ENCODE measurements around the gene GNAI3.
A peak's percentile ranks its signal among the peaks of the same experiment; 100 is the strongest.

The GNAI3 gene

DNA sequence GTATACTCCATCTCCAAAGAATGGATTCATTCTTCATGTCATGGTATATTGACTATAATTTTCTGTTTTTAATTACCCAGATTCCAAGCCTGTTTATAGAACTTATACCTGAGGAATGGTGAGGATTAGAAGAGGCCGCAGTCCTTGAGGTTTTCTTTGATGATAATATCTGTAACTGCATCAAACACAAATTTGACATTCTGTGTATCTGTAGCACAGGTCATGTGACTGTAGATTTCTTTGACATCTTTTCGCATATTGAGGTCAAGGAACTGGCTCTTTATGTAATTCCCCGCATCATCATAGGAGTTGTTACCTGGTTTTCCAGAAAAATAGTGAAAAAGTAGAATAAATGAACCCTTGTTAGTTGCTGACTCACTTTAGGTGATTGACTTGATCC is 54.8 kb downstream of the GNAI3 start:
- DNase-seq: no peak

DNA sequence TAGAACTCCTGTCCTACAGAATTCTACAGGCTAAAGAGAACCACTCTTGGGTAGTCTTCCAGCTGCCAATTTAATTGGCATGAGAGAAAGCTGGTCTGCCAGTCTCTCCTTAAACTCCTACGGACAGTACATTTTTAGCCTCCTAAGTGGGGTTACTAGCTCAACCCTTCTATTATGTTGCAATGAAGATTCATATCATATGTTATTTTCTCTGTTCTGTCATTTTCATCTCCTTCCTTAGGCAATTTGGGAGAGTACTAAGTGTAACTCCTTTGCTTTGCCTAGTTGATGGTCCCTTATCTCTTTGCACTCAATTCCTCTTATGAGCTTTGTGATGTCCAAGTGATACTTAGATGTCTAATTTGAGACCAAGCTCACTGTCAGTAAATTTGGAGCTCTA is 57.0 kb downstream of the GNAI3 start:
- no peak for DNase-seq

GRCh38 chr1:109609881-109610280 is 61.5 kb downstream of the GNAI3 start:
- DNase-seq: no peak

DNA sequence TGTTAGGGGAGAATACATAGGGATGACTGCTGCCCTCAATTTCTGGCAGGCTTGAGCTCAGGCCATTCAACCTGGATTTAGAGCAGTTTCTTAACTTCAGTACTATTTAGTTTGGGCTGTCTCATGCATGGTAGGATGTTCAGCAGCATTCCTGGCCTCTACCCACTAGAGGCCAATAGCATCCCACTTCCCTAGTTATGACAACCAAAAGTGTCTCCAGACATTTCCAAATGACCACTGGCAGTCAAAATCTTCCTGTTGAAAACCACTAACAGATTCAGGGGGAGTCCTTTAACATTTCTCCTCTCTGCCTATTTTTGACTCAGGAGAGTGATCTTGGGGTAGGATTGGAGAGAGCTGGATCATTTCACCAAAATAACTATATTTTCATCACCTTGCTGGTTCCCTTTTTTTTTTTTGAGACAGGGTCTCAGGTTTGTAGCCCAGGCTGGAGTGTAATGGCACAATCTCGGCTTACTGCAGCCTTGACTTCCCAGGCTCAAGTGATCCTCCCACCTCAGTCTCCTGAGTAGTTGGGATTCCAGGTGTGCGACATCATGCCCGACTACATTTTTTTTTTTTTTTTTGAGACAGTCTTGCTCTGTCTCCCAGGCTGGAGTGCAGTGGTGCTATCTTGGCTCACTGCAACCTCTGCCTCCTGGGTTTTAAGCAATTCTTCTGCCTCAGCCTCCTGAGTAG is 62.3 kb downstream of the GNAI3 start:
- no peak for DNase-seq

DNA sequence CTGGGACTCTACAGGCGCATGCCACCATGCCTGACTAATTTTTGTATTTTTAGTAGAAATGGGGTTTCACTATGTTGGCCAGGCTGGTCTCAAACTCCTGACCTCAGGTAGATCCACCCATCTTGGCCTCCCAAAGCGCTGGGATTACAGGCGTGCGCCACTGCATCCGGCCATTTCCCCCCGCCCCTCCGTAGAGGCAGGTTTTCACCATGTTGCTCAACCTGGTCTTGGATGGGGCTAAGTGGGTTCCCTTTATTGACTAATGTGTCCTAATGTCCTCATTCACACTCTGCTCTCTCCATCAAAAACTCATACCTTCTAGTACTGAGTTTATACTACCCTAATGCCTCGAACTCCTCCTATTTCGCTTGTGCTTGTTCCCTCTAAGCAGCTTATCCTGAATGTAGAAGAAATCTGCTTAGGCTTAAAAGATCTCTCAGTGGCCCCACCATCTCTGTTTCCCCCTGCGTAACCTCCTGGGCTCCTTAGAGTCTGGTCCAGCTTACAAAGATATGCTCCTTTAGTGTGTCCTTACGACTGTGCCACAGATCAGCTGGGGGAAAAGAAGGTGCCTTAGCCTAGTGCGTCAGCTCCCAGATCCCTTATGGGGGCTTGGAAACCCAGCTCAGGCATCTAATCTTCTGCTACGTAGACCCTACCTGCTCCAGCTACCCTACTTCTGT is 63.0 kb downstream of the GNAI3 start:
- no peak for DNase-seq

DNA sequence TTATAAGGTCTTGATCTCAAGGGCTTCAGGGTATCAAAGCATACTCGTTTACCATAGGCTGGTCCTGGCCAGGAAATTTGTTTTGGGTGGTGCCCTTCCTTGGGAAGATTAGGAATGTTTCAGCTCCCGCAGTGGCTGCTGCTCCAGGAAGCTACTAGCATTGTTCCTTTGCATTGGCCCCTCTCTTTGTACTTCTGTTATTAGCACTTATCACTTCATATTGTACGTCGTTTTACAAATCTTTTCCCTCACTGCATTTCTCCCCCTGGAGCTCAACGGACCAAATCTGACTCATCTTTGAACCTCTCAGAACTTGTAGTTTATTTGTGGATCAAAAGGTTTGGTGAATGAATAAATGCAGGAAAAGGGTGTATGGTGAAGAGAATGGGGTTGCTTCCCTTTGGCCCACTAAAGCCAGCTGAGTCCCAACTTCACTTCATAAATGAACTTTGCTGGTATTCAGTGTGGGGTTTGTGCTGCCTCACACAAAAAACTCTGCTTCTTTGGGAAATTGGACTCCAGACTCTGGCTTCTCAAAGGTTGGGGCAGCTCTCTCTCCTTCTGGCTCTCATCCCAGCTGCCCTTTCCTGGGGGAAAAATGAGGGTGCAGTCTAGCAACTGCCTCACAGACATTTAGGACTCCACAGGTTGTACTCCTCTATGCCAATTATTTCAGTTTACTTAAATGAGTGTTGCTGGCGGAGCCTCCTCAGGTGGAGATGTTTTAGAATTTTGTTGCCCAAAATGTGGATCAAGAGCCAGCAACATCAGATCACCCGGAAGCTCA is 65.1 kb downstream of the GNAI3 start:
- no peak for DNase-seq

DNA sequence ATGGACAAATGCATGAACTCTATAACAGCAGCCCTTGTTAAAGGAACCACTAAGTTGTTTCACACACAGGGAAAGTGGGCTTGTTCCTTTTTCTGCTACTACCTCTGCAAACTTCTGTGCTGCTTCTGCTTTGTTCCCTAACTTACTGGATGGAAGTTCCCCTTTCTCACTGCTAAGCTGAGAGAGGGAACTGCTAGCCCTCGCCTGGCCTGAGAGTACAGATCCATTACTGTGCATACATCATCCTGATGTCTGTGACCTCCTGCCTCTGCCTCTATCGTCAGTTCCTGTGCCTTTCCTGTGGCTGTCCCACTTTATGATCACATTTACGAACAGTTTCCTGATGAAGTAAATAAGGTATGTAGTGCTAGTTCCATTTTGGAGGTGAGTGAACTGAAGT is 67.5 kb downstream of the GNAI3 start:
- DNase-seq: no peak

GRCh38 chr1:109616391-109616790 is 68.0 kb downstream of the GNAI3 start:
- no peak for DNase-seq

DNA sequence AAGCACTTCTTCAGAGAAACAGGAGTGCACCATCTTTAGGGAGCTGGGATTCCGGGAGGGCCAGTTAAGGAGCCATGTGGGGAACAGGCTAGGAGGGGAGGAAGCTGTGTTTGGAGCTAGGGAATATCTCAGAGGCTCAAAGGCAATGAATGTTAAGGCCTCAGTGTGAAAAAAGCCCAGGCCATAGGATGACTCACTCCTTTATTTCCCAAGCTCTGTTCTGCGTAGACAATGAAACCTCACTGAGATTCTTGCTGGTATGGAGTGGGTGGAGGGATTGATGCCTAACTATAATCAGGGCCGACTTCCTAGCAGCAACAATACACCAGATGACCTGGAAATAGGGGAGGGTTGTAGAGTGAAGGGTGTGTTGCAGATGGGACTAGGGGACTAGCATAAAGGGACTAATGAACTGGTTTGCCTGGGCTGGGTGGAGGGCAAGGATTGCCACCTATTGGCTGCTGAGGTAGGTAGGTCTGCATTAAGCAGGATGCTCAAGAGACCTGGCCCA is 68.9 kb downstream of the GNAI3 start:
- no peak for DNase-seq

- DNase-seq: no peak
Observed at GRCh38 chr1:109618661-109619575, 70.5 kb downstream of the GNAI3 start.

GRCh38 chr1:109619576-109620400 is 71.4 kb downstream of the GNAI3 start, which contains the start of the genes AMPD2 and GNAT2:
Gene AMPD2, plus strand, starts transcription at chr1:109619837. Its CDS starts 1,339 bp downstream, at chr1:109621176.
Gene GNAT2, minus strand, starts transcription at chr1:109619616. Its CDS starts 6,746 bp downstream, at chr1:109612870.
- peak; percentile 74 for DNase-seq

DNA sequence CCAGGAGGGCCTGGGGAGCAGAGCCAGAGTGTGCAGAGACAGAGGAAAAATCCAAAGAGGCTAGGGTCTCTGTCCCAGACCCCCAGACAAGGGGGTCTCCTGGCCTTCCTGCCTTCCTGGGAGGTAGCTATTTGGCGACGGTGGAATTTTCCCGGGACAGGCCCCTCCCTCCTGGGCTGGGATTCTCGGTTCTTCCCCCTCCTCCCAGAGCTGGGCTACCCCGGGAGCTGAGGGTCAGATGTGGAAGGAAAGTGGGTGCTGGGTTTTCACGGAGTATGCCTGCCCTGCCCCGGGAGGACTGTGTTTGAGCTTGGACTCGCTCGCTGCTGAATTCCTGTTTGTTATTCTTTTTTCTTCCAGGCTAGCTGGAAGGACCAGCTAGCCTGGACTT is 72.0 kb downstream of the GNAI3 start:
- DNase-seq: peak; percentile 41

GRCh38 chr1:109620841-109621286 is 72.4 kb downstream of the GNAI3 start:
- peak; percentile 93 for DNase-seq

DNA sequence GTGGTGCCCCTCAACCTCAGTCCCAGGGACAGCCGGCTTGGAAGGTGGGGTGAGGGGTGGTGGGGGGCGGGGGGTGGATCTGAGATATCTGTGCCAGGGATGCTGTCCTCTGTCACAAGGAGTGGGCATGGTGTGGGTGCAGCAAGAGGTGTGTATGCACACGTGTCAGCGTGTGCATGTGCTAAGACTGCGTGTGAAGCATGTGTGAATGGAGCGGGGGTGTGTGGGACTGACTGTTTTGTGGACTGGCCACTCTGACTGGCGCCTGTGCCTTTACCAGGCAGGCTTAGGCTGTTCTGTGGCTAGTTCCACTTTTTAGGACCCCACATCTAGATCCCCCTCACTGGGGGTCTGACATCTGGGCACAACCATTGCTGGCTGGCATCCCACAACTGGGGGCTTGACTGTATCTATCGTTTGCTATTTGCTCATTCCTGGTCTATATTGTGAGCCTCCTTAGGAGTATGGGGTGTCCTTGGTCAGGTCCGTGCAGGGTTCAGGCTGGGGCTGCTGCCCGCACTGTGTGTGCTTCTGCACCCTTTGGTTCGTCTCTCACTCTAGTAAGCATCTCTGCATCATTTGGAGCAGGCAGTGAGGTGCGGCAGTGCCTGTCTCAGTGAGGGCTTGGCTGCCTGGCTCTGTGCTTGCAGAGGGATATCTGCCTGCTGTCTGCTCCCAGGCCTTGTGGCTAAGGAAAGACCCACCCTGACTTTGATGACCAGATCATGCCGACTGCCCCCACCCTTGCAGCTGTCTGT is 73.1 kb downstream of the GNAI3 start:
- DNase-seq: no peak

DNA sequence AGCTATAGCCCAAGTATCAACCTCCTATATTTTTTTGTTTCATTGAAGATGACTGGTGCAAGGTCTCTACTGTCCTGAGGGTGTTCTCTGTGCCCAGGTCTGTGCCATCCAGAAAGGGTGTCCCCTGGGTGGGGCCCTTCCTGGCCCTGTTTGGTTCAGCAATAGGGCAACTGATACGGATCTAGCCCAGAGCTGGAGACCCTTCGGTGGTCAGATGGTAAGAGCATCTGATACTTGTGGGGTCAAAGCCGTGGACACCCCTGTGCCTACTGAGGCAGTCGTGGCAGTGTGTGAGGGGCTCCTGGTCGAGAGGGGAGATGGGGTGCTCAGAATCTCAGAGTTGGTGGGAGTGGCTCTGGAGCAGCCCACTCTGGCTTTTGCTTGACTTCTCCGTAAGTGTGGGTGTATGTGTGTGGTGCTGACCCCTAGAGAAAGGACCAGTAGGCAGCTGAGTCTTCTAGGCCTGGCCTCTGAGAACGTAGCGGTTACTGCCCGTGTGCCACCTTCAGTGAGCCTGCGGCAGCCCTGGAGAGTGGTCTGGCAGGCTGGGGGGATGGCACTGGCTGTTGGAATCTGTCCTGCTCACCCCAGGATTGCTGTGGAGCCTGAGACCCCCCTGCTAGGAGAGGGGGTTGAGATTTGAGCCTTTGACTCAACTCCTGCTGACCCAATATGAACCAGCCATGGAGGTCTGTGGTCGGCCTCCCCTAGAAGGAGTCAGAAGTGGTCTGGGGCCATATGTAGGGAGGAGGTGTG is 73.9 kb downstream of the GNAI3 start:
- no peak for DNase-seq

GRCh38 chr1:109622895-109623294 is 74.5 kb downstream of the GNAI3 start:
- DNase-seq: no peak

DNA sequence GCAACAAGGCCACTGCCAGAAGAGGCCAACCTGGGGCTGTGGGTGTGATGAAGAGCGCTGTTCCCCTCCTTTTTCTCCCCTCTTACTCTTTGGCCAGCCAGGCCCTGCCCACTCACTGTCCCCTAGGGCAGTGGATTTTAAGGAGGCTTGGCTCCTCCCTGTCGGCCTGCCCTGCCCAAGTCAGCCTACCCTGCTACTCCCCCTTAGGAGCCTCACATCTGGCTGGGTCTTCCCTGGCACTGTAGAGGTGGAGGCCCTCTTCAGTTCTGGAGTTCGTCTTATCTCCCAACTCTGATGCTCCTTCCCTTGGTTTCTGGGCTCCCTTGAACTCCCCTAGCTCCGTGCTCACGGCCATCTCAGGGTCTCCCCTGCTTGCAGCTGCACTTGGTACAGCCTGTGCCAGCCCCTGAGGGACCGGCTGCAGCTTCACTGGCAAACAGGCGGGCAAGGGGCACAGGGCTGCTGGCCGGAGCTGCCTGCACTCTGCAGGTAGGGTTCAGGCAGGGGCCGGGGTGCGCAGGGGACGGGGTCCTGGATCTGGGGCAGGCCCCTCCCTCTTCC is 75.3 kb downstream of the GNAI3 start:
- no peak for DNase-seq

GRCh38 chr1:109624201-109625010 is 76.0 kb downstream of the GNAI3 start:
- DNase-seq: no peak

DNA sequence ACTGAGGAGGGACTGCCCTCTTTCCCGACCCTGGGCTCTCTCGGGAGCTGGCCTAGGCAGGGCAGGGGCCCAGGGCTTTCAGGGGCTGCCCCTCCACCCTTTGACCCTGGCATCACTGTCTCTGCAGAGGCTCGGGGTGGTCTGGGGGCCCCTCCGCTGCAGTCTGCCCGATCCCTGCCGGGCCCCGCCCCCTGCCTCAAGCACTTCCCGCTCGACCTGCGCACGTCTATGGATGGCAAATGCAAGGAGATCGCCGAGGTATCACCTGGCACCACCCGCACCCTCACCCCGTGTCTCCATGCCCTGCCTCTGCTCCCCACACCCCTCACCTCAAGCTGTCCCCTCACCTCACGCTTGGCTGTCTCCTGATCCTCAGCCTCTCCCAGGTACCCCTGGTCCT is 76.8 kb downstream of the GNAI3 start:
- DNase-seq: no peak

Data from NCI-H146 (cell line).